ENCODE data around the gene DDIAS.

The DDIAS gene

GRCh38 chr11:82980947-82981346 is 79.4 kb downstream of the DDIAS start:
- TF ChIP-seq POLR2AphosphoS5 (IDR thresholded peaks at IDR 0.05; ENCODE audit: low read depth, low read length) (no peak), TAF1 (IDR thresholded peaks at IDR 0.05; ENCODE audit: borderline replicate concordance, insufficient read depth, low read length) (no peak), FOXP2 (optimal IDR thresholded peaks at IDR 0.05; ENCODE audit: borderline replicate concordance, extremely low read depth, extremely low read length, insufficient read depth) (no peak), SIN3A (IDR thresholded peaks at IDR 0.05; ENCODE audit: borderline replicate concordance, insufficient read depth, low read length) (no peak)
- TF ChIP-seq, protein P1, sequence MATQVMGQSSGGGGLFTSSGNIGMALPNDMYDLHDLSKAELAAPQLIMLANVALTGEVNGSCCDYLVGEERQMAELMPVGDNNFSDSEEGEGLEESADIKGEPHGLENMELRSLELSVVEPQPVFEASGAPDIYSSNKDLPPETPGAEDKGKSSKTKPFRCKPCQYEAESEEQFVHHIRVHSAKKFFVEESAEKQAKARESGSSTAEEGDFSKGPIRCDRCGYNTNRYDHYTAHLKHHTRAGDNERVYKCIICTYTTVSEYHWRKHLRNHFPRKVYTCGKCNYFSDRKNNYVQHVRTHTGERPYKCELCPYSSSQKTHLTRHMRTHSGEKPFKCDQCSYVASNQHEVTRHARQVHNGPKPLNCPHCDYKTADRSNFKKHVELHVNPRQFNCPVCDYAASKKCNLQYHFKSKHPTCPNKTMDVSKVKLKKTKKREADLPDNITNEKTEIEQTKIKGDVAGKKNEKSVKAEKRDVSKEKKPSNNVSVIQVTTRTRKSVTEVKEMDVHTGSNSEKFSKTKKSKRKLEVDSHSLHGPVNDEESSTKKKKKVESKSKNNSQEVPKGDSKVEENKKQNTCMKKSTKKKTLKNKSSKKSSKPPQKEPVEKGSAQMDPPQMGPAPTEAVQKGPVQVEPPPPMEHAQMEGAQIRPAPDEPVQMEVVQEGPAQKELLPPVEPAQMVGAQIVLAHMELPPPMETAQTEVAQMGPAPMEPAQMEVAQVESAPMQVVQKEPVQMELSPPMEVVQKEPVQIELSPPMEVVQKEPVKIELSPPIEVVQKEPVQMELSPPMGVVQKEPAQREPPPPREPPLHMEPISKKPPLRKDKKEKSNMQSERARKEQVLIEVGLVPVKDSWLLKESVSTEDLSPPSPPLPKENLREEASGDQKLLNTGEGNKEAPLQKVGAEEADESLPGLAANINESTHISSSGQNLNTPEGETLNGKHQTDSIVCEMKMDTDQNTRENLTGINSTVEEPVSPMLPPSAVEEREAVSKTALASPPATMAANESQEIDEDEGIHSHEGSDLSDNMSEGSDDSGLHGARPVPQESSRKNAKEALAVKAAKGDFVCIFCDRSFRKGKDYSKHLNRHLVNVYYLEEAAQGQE (IDR thresholded peaks at IDR 0.05; ENCODE audit: insufficient read depth in 1 of 2, low read depth in 2 of 2, low read length in 2 of 2): no peak

DNA sequence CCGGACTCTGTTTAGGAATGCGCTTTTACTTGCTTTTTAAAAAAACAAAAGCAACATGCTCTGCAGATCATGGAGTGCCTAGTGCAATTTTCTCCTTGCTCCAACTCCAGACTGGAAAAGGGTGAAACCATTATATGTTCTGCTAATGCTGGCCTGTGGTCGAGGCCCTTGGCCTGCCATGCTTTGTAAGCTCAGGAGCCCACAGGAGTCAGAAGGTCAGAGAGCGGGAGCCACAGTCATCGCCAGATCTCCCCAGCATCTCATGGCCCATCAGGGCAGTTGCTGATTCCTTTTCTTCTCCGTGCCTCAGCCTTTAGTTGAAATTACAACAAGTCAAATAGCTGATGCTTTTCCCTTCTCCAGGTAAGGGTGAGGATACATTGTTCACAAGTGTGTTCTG is 80.3 kb downstream of the DDIAS start:
- TF ChIP-seq POLR2AphosphoS5 (IDR thresholded peaks at IDR 0.05; ENCODE audit: low read depth, low read length) (no peak), TAF1 (IDR thresholded peaks at IDR 0.05; ENCODE audit: borderline replicate concordance, insufficient read depth, low read length) (no peak), FOXP2 (optimal IDR thresholded peaks at IDR 0.05; ENCODE audit: borderline replicate concordance, extremely low read depth, extremely low read length, insufficient read depth) (no peak), SIN3A (IDR thresholded peaks at IDR 0.05; ENCODE audit: borderline replicate concordance, insufficient read depth, low read length) (no peak)
- TF ChIP-seq, protein P1 (IDR thresholded peaks at IDR 0.05; ENCODE audit: insufficient read depth in 1 of 2, low read depth in 2 of 2, low read length in 2 of 2): no peak

All from PFSK-1 (cell line).